Measurements from ENCODE around the gene OCIAD2. TPM values are rescaled to one million over a fixed set of nuclear protein-coding genes. Genes with fewer than 3 reads are reported as not detected.

OCIAD2 gene
- total and polyA plus RNA-seq, 2 of the 4 experiments (the other 2 are of a cell fraction): 16.5 to 21.4 TPM

- no peak overlapping the region for H3K18ac ChIP-seq (ENCODE audit: low read depth, low read length)
- no peak overlapping the region for H2BK5ac ChIP-seq (ENCODE audit: low read depth, low read length, poor library complexity, severe bottlenecking)
- H3K79me1 ChIP-seq (ENCODE audit: low read depth in 1 of 2, low read length in 2 of 2): peaks cover 0 to 7% of the 10 kb centered on the region in 2 experiments; a peak in 2 of 4 replicates
- no peak overlapping the region for H3K14ac ChIP-seq (replicated peaks; ENCODE audit: low read depth, low read length)
- BruUV-seq (replicated peaks): no TSS peak
- H2BK15ac ChIP-seq (ENCODE audit: low read depth, low read length): no peak overlapping the region
- H3K4ac ChIP-seq (ENCODE audit: low read depth, low read length): no peak overlapping the region
- H3K27ac ChIP-seq (ENCODE audit: insufficient read depth, low read length): no peak overlapping the region
- intact Hi-C loops (cut with micrococcal nuclease) (no loop called here), dilution Hi-C loops (cut with HindIII; ENCODE audit: low sequenced_read_pairs, unreplicated experiment) (no loop called here), in situ Hi-C loops (cut with MboI; ENCODE audit: low sequenced_read_pairs) (no loop called here)
- H3K27me3 ChIP-seq (ENCODE audit: control insufficient read depth, insufficient read depth, low read length): no peaks in the 10 kb centered on the region
- H2AFZ ChIP-seq (replicated peaks; ENCODE audit: low read length, poor library complexity): no peak overlapping the region
- no peak overlapping the region for H3K4me3 ChIP-seq (ENCODE audit: insufficient read depth, low read depth, low read length)
- whole genome bisulfite sequencing, 2 experiments (ENCODE audit: extremely low coverage in 2 of 2, insufficient read length in 1 of 2): no CpG with 5 or more reads among the region's 4 CpGs
- DNase-seq: no peak
- no peak overlapping the region for H3K9ac ChIP-seq (ENCODE audit: low read depth, low read length)
- no peak overlapping the region for H2AK5ac ChIP-seq (ENCODE audit: low read depth, low read length)
- no peak overlapping the region for H2BK120ac ChIP-seq (ENCODE audit: low read depth, low read length)
- no peak overlapping the region for H3K56ac ChIP-seq (ENCODE audit: extremely low read depth, insufficient read depth, low read length)
- H2AK9ac ChIP-seq (replicated peaks; ENCODE audit: low read depth, low read length, poor library complexity): no peak overlapping the region
- H3K23ac ChIP-seq (ENCODE audit: low read depth, low read length): no peak overlapping the region
- CTCF ChIA-PET: interaction anchor here (0.7 kb wide), 2 partner anchors 8 to 9 kb away, joined by 3 to 4 read pairs; no protein-coding TSS in a partner anchor
- H4K91ac ChIP-seq (ENCODE audit: insufficient read depth, low read depth, low read length): no peak overlapping the region
- no peak overlapping the region for H4K8ac ChIP-seq (ENCODE audit: low read depth in 2 of 2, low read length in 2 of 2)
- H3K9me3 ChIP-seq (ENCODE audit: control insufficient read depth, insufficient read depth, low read length): no peaks in the 10 kb centered on the region
- no peak overlapping the region for H4K5ac ChIP-seq (ENCODE audit: low read depth, low read length)
- no peak for TF ChIP-seq RFX5 (IDR thresholded peaks at IDR 0.05; ENCODE audit: low read depth, low read length)
- TF ChIP-seq, protein P1, sequence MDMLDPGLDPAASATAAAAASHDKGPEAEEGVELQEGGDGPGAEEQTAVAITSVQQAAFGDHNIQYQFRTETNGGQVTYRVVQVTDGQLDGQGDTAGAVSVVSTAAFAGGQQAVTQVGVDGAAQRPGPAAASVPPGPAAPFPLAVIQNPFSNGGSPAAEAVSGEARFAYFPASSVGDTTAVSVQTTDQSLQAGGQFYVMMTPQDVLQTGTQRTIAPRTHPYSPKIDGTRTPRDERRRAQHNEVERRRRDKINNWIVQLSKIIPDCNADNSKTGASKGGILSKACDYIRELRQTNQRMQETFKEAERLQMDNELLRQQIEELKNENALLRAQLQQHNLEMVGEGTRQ (IDR thresholded peaks at IDR 0.05; ENCODE audit: low read depth, low read length): no peak
- TF ChIP-seq RCOR1 (IDR thresholded peaks at IDR 0.05; ENCODE audit: insufficient replicate concordance, low read length): no peak
- no peak for TF ChIP-seq MXI1 (IDR thresholded peaks at IDR 0.05; ENCODE audit: borderline replicate concordance, low read depth, low read length)
- no peak for TF ChIP-seq BHLHE40 (IDR thresholded peaks at IDR 0.05; ENCODE audit: low read depth, low read length)
- no peak for TF ChIP-seq RAD21 (IDR thresholded peaks at IDR 0.05; ENCODE audit: low read length)
- TF ChIP-seq SMC3 (IDR thresholded peaks at IDR 0.05; ENCODE audit: low read depth, low read length): no peak
- no peak for TF ChIP-seq NFE2L2 (IDR thresholded peaks at IDR 0.05; ENCODE audit: low read depth, low read length)
- no peak for TF ChIP-seq POLR2A (IDR thresholded peaks at IDR 0.05; ENCODE audit: low read depth, low read length)
- no peak for TF ChIP-seq ELK1 (IDR thresholded peaks at IDR 0.05; ENCODE audit: borderline replicate concordance, low read depth, low read length)
- no peak for TF ChIP-seq MAFK (IDR thresholded peaks at IDR 0.05; ENCODE audit: low read depth, low read length)
- H3K4me2 ChIP-seq (ENCODE audit: low read depth, low read length): no peak overlapping the region
- H2BK20ac ChIP-seq (ENCODE audit: low read depth, low read length): no peak overlapping the region
- H3K36me3 ChIP-seq (ENCODE audit: control insufficient read depth, insufficient read depth, low read length): no peaks in the 10 kb centered on the region
- peaks cover 10% of the 10 kb centered on the region for H3K9me1 ChIP-seq (ENCODE audit: insufficient read depth, low read length)
- H3K4me1 ChIP-seq (ENCODE audit: control insufficient read depth, insufficient read depth, low read length): peaks cover 1% of the 10 kb centered on the region; the same call in 1 of the 2 replicates
- ATAC-seq (ENCODE audit: low read depth): no peak
- H4K20me1 ChIP-seq (ENCODE audit: insufficient read depth, low read length): no peaks in the 10 kb centered on the region
- POLR2A ChIA-PET (ENCODE audit: unreplicated experiment): no interaction called here
These were observed 5.4 kb downstream of the OCIAD2 start for GRCh38 chr4:48901196-48901595.
